Measurements from ENCODE around the gene TRIM63. TPM values are rescaled to one million over a fixed set of nuclear protein-coding genes. Genes with fewer than 3 reads are reported as not detected.

Gene TRIM63
- total and polyA plus RNA-seq, 2 of the 13 experiments (the other 11 are each of a cell fraction or from before 2014, with no cell fraction given): not detected

DNA sequence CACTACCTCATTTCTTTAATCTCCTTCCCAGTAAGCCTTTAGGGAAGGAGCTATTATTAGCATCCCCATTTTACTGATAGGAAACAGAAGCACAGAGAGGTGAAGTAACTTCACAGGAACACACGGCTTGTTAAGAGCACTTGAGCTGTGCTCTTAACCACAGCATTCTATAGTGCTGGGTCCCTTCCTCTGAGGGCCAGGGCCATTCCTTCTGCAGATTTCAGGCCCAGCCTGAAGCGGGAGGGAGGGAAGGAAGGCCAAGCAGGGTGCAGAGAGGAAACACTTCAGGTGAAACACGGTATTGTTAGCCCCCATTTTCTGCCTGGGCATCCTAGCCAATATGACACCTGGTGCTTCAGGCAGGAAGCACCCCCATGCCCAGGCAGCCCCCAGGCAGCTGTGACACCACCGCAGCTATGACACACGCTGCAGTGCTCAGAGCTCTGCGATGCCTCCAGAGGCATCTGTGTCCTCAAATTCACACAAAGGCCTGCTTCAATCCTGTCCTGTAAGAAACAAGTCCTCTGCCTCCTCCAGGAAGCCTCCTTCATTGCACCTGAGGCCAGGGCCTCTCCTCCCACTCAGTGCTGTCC lies 50.4 kb downstream of the TRIM63 start (continued):
- TF ChIP-seq, protein P1, sequence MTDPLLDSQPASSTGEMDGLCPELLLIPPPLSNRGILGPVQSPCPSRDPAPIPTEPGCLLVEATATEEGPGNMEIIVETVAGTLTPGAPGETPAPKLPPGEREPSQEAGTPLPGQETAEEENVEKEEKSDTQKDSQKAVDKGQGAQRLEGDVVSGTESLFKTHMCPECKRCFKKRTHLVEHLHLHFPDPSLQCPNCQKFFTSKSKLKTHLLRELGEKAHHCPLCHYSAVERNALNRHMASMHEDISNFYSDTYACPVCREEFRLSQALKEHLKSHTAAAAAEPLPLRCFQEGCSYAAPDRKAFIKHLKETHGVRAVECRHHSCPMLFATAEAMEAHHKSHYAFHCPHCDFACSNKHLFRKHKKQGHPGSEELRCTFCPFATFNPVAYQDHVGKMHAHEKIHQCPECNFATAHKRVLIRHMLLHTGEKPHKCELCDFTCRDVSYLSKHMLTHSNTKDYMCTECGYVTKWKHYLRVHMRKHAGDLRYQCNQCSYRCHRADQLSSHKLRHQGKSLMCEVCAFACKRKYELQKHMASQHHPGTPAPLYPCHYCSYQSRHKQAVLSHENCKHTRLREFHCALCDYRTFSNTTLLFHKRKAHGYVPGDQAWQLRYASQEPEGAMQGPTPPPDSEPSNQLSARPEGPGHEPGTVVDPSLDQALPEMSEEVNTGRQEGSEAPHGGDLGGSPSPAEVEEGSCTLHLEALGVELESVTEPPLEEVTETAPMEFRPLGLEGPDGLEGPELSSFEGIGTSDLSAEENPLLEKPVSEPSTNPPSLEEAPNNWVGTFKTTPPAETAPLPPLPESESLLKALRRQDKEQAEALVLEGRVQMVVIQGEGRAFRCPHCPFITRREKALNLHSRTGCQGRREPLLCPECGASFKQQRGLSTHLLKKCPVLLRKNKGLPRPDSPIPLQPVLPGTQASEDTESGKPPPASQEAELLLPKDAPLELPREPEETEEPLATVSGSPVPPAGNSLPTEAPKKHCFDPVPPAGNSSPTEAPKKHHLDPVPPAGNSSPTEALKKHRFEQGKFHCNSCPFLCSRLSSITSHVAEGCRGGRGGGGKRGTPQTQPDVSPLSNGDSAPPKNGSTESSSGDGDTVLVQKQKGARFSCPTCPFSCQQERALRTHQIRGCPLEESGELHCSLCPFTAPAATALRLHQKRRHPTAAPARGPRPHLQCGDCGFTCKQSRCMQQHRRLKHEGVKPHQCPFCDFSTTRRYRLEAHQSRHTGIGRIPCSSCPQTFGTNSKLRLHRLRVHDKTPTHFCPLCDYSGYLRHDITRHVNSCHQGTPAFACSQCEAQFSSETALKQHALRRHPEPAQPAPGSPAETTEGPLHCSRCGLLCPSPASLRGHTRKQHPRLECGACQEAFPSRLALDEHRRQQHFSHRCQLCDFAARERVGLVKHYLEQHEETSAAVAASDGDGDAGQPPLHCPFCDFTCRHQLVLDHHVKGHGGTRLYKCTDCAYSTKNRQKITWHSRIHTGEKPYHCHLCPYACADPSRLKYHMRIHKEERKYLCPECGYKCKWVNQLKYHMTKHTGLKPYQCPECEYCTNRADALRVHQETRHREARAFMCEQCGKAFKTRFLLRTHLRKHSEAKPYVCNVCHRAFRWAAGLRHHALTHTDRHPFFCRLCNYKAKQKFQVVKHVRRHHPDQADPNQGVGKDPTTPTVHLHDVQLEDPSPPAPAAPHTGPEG (CRISPR knock-in tag; IDR thresholded peaks at IDR 0.05): no peak
- TF ChIP-seq SRSF4 (IDR thresholded peaks at IDR 0.05; ENCODE audit: low read depth, low read length, poor library complexity, severe bottlenecking): no peak

- Histone ChIP-seq H3K4me3 (replicated peaks in 1 of 3; ENCODE audit: insufficient read depth in 1 of 3, low read depth in 2 of 3, low read length in 3 of 3) (no peak overlapping the region), H3K9ac (ENCODE audit: insufficient read depth, low read depth, low read length) (no peak overlapping the region), H3K36me3 (replicated peaks in 1 of 2; ENCODE audit: control insufficient read depth in 1 of 2, insufficient read depth in 2 of 2, low read length in 2 of 2) (no peaks in the 10 kb centered on the region), H3K4me2 (ENCODE audit: low read depth, low read length) (no peak overlapping the region), H4K20me1 (ENCODE audit: insufficient read depth, low read length) (no peaks in the 10 kb centered on the region), H3K27ac (ENCODE audit: extremely low read length, insufficient read depth, low read length) (no peak overlapping the region), H3K4me1 (ENCODE audit: insufficient read depth, low read length) (peaks cover 73% of the 10 kb centered on the region), H3K9me3 (ENCODE audit: low read length) (no peaks in the 10 kb centered on the region), H3K79me2 (ENCODE audit: insufficient read depth, low read length) (no peaks in the 10 kb centered on the region), H2AFZ (ENCODE audit: low read length) (no peak overlapping the region), H3K27me3 (ENCODE audit: control insufficient read depth in 1 of 2, insufficient read depth in 2 of 2, low read length in 2 of 2) (peaks cover 8 to 20% of the 10 kb centered on the region in 2 experiments)
- CTCF ChIA-PET (ENCODE audit: low intra/inter-chr PET ratio, low total read pairs): no interaction called here
- in situ Hi-C loops (cut with HindIII; ENCODE audit: extremely low pct_ligation_motif_present, low pct_unique_long_range_greater_than_20kb) (no loop called here), intact Hi-C loops (cut with micrococcal nuclease; ENCODE audit: unreplicated experiment) (no loop called here)
- TF ChIP-seq ELF1 (CRISPR knock-in tag; IDR thresholded peaks at IDR 0.05): no peak
- no peak for TF ChIP-seq FOXK1 (CRISPR knock-in tag; IDR thresholded peaks at IDR 0.05; ENCODE audit: borderline replicate concordance, low read depth)
- no peak for TF ChIP-seq POLR2AphosphoS2 (IDR thresholded peaks at IDR 0.05; ENCODE audit: low read depth, low read length)
- no peak for TF ChIP-seq ZNF552 (CRISPR knock-in tag; IDR thresholded peaks at IDR 0.05; ENCODE audit: borderline replicate concordance)
- no peak for ATAC-seq
- no peak for DNase-seq (ENCODE audit: low spot score)
- no peak for FAIRE-seq
- 54% methylated on average over 6 of the region's 10 CpGs for WGBS (ENCODE audit: low lambda C conversion rate)
- no TSS peak for BruUV-seq (replicated peaks)
- POLR2A ChIA-PET: no interaction called here
These were observed 51.0 kb downstream of the TRIM63 start for GRCh38 chr1:26016258-26016952.
